HG02623 (cell line): ENCODE results near the gene ZBTB20.

ENCODE experiments used
- ATAC-seq: cut with Tn5 transposase; IDR thresholded peaks from one replicate; pipeline ENCODE4 v1.9.1; 2021; ENCODE audit warnings: moderate library complexity; ENCODE audit not compliant: unreplicated experiment

ZBTB20 gene

DNA sequence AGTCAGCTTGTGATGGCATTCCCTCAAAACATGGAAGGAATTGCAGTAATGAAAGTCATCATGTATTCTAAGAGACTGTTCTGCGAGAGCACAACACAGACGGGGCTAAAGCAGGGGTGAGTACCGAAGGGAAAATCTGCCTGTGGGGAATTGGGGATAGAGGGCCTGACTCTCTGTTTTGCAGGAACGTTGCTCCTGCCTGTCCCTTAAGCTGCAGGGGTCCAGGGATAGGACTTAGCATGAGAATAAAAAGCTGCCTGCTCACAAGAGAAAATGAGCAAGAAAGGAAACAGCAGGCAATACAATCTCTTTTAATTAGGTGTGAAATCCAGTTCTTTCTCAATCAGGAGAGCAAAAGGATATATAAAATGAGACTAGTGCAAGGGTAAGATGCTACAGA lies 791.0 kb downstream of the ZBTB20 start:
- ATAC-seq, result no peak

GRCh38 chr3:114355653-114356052 lies 791.4 kb downstream of the ZBTB20 start:
- no peak for ATAC-seq

DNA sequence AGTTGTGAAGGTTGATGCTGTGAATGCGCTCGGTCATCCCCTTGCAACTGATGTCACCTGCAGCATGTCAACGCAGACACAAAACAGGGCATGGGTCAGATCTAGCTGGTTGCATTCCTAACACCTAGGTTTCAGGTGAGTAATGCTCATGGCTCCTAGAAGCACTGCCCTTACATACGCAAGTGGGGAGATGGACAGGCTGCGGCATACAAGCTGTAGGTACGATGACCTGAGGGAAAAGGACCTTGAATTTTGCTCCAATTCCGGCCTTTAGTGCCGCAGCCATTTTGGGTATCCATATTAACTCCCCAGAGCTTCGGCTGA lies 795.3 kb downstream of the ZBTB20 start:
- ATAC-seq, result no peak

DNA sequence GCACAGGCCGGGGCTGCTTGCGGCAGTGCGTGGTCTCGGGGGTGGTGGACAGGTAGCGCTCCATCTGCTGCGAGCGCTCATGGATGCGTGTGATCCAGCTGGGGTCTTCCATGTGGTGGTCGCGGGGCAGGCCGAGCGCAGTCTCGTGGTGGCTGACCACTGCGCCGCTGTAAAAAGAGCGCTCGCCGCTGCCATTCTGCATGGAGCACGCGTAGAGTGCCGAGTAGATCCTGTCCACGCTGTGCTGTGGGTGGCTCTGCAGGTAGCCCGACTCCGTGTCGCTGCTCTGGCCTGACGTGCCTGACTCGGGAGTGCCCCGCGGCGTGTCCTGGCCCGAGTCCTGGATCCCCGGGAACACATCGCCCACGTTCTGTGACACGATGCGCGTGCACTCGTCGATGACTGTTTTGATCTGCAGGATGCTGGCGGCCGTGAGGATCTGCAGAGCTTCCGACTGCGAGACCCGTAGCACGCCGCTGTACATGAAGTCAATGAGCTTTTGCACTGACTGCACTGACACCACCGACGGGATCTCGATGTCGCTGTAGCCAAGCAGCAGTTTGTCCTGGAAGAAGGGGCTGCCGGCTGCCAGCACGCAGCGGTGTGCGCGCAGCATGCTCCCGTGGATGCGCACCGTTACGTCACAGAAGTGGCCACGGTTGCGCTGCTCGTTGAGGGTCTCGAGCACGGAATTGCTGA lies 795.8 kb downstream of the ZBTB20 start:
- ATAC-seq, result no peak

GRCh38 chr3:114350690-114351089 lies 796.4 kb downstream of the ZBTB20 start:
- no peak for ATAC-seq

DNA sequence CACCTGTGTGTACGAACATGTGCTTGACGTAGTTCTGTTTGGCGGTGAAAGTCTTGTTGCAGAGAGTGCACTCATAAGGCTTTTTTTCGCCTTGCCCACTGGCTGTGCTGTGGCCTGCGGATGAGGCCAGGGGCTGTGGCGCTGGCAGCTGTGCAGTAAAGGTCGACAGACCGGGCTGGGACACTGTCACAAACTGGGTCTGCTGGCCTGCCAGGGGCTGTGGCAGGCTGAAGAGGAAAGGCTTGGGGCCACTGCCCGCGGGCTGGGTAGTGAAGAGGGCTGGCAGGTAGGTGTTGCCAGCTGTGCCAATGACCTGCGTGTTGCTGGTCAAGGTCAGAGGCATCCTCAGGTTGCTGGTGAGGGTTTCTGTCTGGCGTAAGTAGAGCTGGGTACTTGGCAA lies 796.8 kb downstream of the ZBTB20 start:
- ATAC-seq, result no peak

DNA sequence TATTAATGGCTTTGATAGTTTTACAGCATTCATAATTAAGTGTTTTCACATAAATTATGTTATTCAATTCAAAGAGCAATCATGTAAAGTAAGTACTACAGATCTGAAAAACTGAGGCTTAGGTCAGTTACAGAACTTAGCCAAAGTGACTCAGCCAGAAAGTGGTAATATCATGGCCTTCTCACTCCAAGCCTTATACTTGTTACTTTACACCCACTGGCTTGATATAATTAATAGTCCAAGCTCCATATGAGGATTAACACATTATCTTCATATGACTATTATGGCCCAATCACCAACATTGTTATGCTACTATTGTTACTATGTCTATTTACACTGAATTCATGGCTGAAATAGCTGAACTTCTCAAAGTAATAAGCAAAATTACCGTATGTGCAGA lies 802.6 kb downstream of the ZBTB20 start:
- ATAC-seq, result no peak

GRCh38 chr3:114338651-114339357 lies 808.3 kb downstream of the ZBTB20 start:
- no peak for ATAC-seq

DNA sequence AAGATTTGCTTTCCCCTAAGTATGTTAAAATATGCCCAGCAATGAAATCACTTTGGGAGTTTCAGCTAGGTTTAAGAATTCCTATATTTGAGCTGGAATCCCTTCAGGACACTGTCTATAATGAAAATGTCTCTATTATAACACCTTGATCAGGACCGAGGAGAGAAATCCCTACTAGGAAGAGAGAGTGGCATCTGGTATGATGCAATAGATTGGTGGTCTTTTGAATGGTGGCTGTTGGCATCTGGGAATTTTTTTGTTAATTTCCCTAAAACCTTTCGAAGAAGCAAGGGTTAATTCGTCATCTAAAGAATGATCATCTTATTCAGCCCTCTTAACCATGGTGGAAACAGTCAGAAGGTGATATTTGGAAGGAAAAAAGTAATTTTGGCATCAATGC lies 810.2 kb downstream of the ZBTB20 start:
- no peak for ATAC-seq

DNA sequence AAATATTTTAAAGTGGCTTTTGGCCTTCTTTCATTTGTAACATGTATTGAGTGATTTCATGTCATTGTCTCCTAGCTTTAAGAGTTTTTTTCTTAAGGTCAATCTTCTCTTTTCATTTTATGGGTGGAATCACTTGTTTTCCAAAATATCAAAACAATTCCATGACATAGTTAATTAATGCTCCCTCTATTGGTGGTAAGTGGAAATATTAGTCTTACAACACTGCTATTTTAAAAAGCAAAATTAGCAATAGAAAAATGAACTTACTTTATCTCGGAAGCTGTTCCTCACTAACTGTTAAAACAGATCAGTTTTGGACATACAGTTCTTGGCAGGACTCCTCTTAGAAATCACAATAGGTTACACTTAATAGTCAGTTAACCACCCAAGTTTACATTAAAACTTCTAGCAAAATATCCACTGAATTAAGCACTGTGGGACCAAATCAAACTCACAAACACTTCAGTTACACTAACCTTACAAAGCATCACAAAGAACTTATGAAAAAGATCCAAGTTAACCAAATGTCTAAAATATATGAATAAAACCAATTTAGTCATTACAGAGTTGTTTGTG lies 810.9 kb downstream of the ZBTB20 start:
- no peak for ATAC-seq

DNA sequence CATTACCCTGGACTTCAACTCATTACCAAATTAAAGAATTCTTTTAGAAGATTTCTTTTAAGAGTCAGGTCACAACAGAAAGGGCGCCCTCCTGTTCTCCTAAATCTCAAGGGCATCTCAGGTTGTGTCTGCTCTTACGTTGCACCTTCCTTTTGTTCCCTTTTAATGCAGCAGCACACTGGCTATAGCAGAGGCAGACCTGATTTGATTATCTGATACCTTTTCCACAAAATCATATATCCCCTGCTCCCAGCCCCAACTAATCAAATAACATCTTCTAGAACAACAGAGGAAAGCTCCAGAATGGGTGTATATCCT lies 813.2 kb downstream of the ZBTB20 start:
- ATAC-seq, result no peak

DNA sequence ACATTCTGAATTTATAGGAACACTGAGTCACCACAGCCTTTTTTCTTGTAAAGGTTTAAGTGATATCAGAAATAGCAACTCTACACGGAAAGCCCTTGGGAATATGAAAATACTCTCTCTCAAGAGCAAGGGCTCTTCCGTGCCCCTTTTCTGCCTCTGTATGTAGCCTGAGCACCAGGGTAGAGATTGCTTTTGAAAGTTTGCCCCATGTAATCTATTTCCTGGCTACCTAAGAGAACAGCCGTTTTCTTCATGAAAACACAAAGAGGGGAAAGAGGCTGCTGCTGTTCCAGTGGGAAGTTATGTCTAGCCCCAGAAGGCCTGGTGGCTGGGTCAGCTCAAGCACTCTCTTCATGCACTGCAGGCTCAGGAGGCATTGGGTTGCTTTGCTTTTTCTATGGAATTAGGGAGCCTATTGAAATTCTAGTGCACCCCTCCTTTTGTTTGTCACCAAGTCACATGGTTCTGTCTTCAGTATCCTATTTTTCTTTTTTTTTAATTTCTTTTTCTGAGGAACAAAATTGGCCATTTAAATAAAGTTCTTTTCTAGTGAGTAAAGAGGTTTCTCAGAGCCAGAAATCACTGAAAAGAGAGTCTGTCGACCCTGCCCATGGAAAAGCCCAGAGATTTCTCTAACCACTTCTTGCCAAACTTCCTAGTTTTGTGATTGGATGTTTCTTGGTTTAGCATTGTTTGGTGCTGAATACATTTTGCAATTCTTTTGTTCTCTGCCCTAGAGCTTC lies 813.7 kb downstream of the ZBTB20 start:
- no peak for ATAC-seq

DNA sequence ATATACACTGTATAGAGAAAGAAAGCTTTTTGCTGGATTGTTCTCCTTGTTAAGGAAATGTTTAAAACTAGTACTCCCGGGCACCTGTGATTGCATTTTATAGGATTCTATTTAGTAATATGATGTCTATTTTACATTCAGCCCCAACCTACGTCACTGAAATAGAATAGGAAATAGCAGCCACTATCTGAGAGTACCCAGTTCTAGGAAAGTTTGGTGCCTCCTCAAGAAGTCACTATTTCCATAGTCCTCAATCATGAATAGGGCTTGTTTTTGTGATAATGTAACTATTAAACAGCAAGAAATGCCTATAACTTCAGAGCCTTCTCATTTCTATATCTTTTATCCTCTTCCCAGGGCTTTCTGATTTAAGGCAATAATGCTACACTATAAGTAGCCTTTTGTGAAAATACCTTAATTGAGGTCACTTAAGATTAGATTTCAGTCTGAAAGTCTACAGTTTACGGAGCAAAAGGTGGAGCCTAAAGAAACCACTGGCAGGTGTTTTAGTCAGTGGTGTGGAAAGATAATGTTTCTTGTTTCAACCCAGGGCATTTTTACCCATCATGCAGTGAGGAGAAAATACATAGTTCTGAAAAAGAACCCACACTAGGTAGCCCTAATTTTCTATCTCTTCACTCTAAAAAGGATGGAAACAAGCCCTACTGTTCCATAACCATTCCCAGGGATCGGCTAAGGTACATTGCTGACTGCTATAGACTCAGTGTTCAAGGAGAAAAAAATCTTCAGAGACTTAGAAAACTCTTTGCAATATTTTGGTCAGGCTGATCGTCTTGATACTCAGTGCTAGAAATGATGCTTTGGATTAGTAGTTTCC lies 814.5 kb downstream of the ZBTB20 start:
- ATAC-seq, result peak; percentile 30

- no peak for ATAC-seq
Measured at GRCh38 chr3:114331710-114332109, 815.4 kb downstream of the ZBTB20 start.

- no peak for ATAC-seq
Measured at GRCh38 chr3:114331007-114331406, 816.1 kb downstream of the ZBTB20 start.

- ATAC-seq, result no peak
Measured at GRCh38 chr3:114329823-114330222, 817.3 kb downstream of the ZBTB20 start.

DNA sequence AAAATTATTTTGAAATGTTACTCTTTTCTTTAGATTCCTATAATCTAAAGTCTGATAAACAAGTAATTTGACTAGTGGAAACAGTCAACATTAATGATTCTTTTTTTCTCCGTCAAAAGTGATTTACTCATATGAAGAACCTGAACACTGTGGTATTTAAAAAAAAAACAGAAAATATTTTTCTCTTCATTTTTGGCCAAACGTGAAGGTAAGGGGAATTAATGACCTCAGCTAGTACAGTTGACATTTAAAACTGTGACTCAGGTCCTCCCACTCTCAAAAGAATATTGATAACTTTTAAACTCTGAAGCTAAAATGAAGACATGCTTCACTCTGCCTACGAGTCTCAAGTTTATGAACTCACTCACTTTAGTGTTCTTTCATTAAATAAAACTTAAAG lies 818.7 kb downstream of the ZBTB20 start:
- ATAC-seq, result no peak

DNA sequence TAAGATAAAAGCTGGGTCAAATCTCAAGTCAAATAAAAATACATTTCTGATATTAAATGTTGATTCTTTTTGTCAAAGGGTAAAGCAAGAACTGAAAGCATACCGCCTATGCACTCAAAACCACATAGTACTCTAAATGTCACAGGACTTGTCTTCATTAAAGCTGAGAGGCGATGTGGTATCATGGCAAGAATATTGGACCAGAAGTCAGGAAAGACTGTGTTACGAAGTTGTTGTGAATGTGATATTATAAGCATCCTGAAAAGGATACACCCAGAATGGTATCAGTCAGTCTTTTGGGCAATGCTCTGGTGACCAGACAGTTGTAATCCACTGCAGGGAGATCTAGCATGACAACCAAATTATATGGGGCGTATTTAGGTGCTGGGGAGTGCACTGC lies 819.4 kb downstream of the ZBTB20 start:
- no peak for ATAC-seq

- ATAC-seq, result no peak
Measured at GRCh38 chr3:114323546-114324254, 823.4 kb downstream of the ZBTB20 start.

GRCh38 chr3:114320246-114320645 lies 826.8 kb downstream of the ZBTB20 start:
- ATAC-seq, result no peak
